ENCODE measurements around the gene IL34. TPM values are rescaled to one million over a fixed set of nuclear protein-coding genes. Genes with fewer than 3 reads are reported as not detected.

Gene IL34
- total RNA-seq, 1 donor from 2014 or later = 6.1 TPM

- Histone ChIP-seq H3K36me3 (no peaks in the 10 kb centered on the region), H3K27me3 (no peaks in the 10 kb centered on the region), H3K4me3 (no peak overlapping the region), H3K9me3 (no peaks in the 10 kb centered on the region), H3K4me1 (peaks cover 100% of the 10 kb centered on the region), H3K27ac (peak overlapping the region; percentile 94)
- intact Hi-C loops (cut with DNase I) = no loop called here
- no peak for DNase-seq (ENCODE audit: extremely low spot score in 2 of 2)
- TF ChIP-seq, protein P1, sequence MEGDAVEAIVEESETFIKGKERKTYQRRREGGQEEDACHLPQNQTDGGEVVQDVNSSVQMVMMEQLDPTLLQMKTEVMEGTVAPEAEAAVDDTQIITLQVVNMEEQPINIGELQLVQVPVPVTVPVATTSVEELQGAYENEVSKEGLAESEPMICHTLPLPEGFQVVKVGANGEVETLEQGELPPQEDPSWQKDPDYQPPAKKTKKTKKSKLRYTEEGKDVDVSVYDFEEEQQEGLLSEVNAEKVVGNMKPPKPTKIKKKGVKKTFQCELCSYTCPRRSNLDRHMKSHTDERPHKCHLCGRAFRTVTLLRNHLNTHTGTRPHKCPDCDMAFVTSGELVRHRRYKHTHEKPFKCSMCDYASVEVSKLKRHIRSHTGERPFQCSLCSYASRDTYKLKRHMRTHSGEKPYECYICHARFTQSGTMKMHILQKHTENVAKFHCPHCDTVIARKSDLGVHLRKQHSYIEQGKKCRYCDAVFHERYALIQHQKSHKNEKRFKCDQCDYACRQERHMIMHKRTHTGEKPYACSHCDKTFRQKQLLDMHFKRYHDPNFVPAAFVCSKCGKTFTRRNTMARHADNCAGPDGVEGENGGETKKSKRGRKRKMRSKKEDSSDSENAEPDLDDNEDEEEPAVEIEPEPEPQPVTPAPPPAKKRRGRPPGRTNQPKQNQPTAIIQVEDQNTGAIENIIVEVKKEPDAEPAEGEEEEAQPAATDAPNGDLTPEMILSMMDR (IDR thresholded peaks at IDR 0.05) = peak in 1 of 3 experiments; percentile 58
- peak; percentile 26 to 81 for TF ChIP-seq POLR2AphosphoS5 (IDR thresholded peaks at IDR 0.05; ENCODE audit: insufficient read depth in 1 of 2, low read depth in 1 of 2)
- peak in 1 of 2 donors; percentile 6 for TF ChIP-seq POLR2A (IDR thresholded peaks at IDR 0.05)
These were observed 56.9 kb downstream of the IL34 start for GRCh38 chr16:70703041-70703834.

DNA sequence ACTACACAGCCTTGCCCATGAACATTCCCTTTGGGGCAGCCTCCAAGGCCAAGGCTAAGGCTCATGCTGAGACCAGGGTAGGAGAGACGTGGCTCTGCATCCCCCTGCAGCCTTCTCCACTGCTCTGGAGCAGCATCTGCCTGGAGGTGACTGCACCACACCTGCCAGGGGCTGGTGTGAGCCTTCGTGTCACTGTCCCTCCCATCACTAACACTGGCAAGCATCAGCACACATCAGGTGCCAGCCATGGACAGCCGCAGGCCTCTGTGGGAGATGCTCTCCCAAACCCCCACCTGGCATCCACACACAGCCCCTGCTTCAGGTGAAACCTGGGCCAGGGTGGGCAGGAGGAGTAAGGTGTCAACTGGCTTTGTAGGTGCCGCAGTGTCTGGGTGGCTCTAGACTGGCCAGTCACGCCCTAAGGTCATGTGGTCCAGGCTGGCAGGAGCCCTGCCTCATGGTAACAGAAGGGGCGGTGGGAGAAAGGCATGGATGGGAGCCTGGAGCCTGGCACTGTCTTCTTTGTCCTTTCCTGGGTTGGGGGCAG, 57.5 kb downstream of the IL34 start:
- intact Hi-C loops (cut with DNase I) = no loop called here
- Histone ChIP-seq H3K9me3 (no peaks in the 10 kb centered on the region), H3K36me3 (no peaks in the 10 kb centered on the region), H3K27me3 (no peaks in the 10 kb centered on the region), H3K4me1 (peaks cover 93% of the 10 kb centered on the region), H3K4me3 (no peak overlapping the region), H3K27ac (peak overlapping the region; percentile 94)
- DNase-seq (ENCODE audit: extremely low spot score in 2 of 2) = no peak
- TF ChIP-seq POLR2AphosphoS5 (IDR thresholded peaks at IDR 0.05; ENCODE audit: insufficient read depth in 1 of 2, low read depth in 1 of 2) (no peak), POLR2A (IDR thresholded peaks at IDR 0.05) (no peak)
- TF ChIP-seq, protein P1 (IDR thresholded peaks at IDR 0.05) = no peak

- H3K36me3 ChIP-seq = no peaks in the 10 kb centered on the region
- H3K27me3 ChIP-seq = no peaks in the 10 kb centered on the region
- H3K9me3 ChIP-seq = no peaks in the 10 kb centered on the region
- H3K4me3 ChIP-seq = no peak overlapping the region
- H3K27ac ChIP-seq = peak overlapping the region; percentile 94
- DNase-seq (ENCODE audit: extremely low spot score in 2 of 2) = no peak
- intact Hi-C loops (cut with DNase I) = no loop called here
- H3K4me1 ChIP-seq = peaks cover 91% of the 10 kb centered on the region
- TF ChIP-seq, protein P1 (IDR thresholded peaks at IDR 0.05) = no peak
- no peak for TF ChIP-seq POLR2AphosphoS5 (IDR thresholded peaks at IDR 0.05; ENCODE audit: insufficient read depth in 1 of 2, low read depth in 1 of 2)
- no peak for TF ChIP-seq POLR2A (IDR thresholded peaks at IDR 0.05)
These were observed 58.2 kb downstream of the IL34 start for GRCh38 chr16:70704586-70704985.

GRCh38 chr16:70705056-70705455, 58.7 kb downstream of the IL34 start:
- Histone ChIP-seq H3K27me3 (no peaks in the 10 kb centered on the region), H3K9me3 (no peaks in the 10 kb centered on the region), H3K4me1 (peaks cover 91% of the 10 kb centered on the region), H3K4me3 (no peak overlapping the region), H3K36me3 (no peaks in the 10 kb centered on the region), H3K27ac (peak overlapping the region; percentile 94)
- no peak for DNase-seq (ENCODE audit: extremely low spot score in 2 of 2)
- intact Hi-C loops (cut with DNase I) = no loop called here
- TF ChIP-seq POLR2AphosphoS5 (IDR thresholded peaks at IDR 0.05; ENCODE audit: insufficient read depth in 1 of 2, low read depth in 1 of 2) (no peak), POLR2A (IDR thresholded peaks at IDR 0.05) (no peak)
- TF ChIP-seq, protein P1 (IDR thresholded peaks at IDR 0.05) = no peak

GRCh38 chr16:70706948-70707465, 60.6 kb downstream of the IL34 start:
- Histone ChIP-seq H3K4me1 (peaks cover 71% of the 10 kb centered on the region), H3K4me3 (no peak overlapping the region), H3K27me3 (no peaks in the 10 kb centered on the region), H3K27ac (peak overlapping the region; percentile 94), H3K9me3 (no peaks in the 10 kb centered on the region), H3K36me3 (no peaks in the 10 kb centered on the region)
- DNase-seq (ENCODE audit: extremely low spot score in 2 of 2) = no peak
- TF ChIP-seq POLR2A (IDR thresholded peaks at IDR 0.05) = no peak
- TF ChIP-seq, protein P1 (IDR thresholded peaks at IDR 0.05) = no peak
- peak; percentile 14 to 91 for TF ChIP-seq POLR2AphosphoS5 (IDR thresholded peaks at IDR 0.05; ENCODE audit: insufficient read depth in 1 of 2, low read depth in 1 of 2)
- intact Hi-C loops (cut with DNase I) = no loop called here

Data from vagina (tissue), 2 donors.